Skin epidermis (tissue), 12 donors: Measurements from ENCODE around the gene SC5D.
A peak's percentile ranks its signal among the peaks of the same experiment; 100 is the strongest.

Source experiments
- H3K27ac ChIP-seq, 21 experiments: fragments of 200-600 bp; sonication (generic) in 11 of 21; one replicate each; pipeline ENCODE4 v1.5.0; 2020; ENCODE audit warnings: mild to moderate bottlenecking in 3 of 21, inconsistent platforms in 2 of 21, moderate library complexity in 2 of 21
- H3K4me3 ChIP-seq, 7 experiments: fragments of 200-600 bp; sonication (generic) in 2 of 7; one replicate each; pipeline ENCODE4 v1.5.0; 2020; ENCODE audit warnings: inconsistent platforms in 2 of 7, mild to moderate bottlenecking in 2 of 7, moderate library complexity in 1 of 7

SC5D gene

GRCh38 chr11:121291319-121291718 lies 1.3 kb upstream of the SC5D start:
- no peak overlapping the region for H3K4me3 ChIP-seq

GRCh38 chr11:121291896-121292494 lies 576 bp upstream of the SC5D start:
- Histone ChIP-seq H3K27ac (peak overlapping the region in 20 of 21 experiments; percentile 62 to 92 (median 85)), H3K4me3 (peak overlapping the region; percentile 58 to 90 (median 71))

More at GRCh38 chr11:121291319-121291718, 1.3 kb upstream of the SC5D start:
- H3K27ac ChIP-seq, result peak overlapping the region in 1 of 21 experiments; percentile 89

- Histone ChIP-seq H3K27ac (peak overlapping the region in 20 of 21 experiments; percentile 62 to 92 (median 85)), H3K4me3 (peak overlapping the region; percentile 58 to 90 (median 71))
Observed at GRCh38 chr11:121293288-121293594, 670 bp downstream of the SC5D start.

GRCh38 chr11:121295246-121296029 lies 2.9 kb downstream of the SC5D start:
- Histone ChIP-seq H3K4me3 (no peak overlapping the region), H3K27ac (no peak overlapping the region)

GRCh38 chr11:121297872-121298271 lies 5.3 kb downstream of the SC5D start:
- Histone ChIP-seq H3K27ac (no peak overlapping the region), H3K4me3 (no peak overlapping the region)

GRCh38 chr11:121298774-121299173 lies 6.2 kb downstream of the SC5D start:
- Histone ChIP-seq H3K27ac (no peak overlapping the region), H3K4me3 (no peak overlapping the region)

GRCh38 chr11:121299417-121299816 lies 6.8 kb downstream of the SC5D start:
- Histone ChIP-seq H3K4me3 (no peak overlapping the region), H3K27ac (no peak overlapping the region)

- Histone ChIP-seq H3K27ac (peak overlapping the region in 2 of 21 experiments; percentile 16 to 26), H3K4me3 (no peak overlapping the region)
Observed at GRCh38 chr11:121300313-121300971, 7.9 kb downstream of the SC5D start.

- H3K27ac ChIP-seq, result peak overlapping the region in 1 of 21 experiments; percentile 16
Observed at GRCh38 chr11:121300972-121301699, 8.6 kb downstream of the SC5D start.

GRCh38 chr11:121304759-121305158 lies 12.2 kb downstream of the SC5D start:
- Histone ChIP-seq H3K27ac (no peak overlapping the region), H3K4me3 (no peak overlapping the region)

More at GRCh38 chr11:121300972-121301699, 8.6 kb downstream of the SC5D start:
- no peak overlapping the region for H3K4me3 ChIP-seq

GRCh38 chr11:121308816-121309215 lies 16.2 kb downstream of the SC5D start:
- Histone ChIP-seq H3K4me3 (no peak overlapping the region), H3K27ac (no peak overlapping the region)

- Histone ChIP-seq H3K27ac (no peak overlapping the region), H3K4me3 (no peak overlapping the region)
Observed at GRCh38 chr11:121309688-121310087, 17.1 kb downstream of the SC5D start.

- Histone ChIP-seq H3K4me3 (no peak overlapping the region), H3K27ac (no peak overlapping the region)
Observed at GRCh38 chr11:121310908-121311307, 18.3 kb downstream of the SC5D start.

- Histone ChIP-seq H3K4me3 (no peak overlapping the region), H3K27ac (no peak overlapping the region)
Observed at GRCh38 chr11:121311373-121311772, 18.8 kb downstream of the SC5D start.

- no peak overlapping the region for H3K4me3 ChIP-seq
- H3K27ac ChIP-seq, result no peak overlapping the region
Observed at GRCh38 chr11:121312483-121312882, 19.9 kb downstream of the SC5D start.

- no peak overlapping the region for H3K4me3 ChIP-seq
Observed at GRCh38 chr11:121318848-121319834, 26.6 kb downstream of the SC5D start.

GRCh38 chr11:121321614-121322243 lies 29.2 kb downstream of the SC5D start:
- no peak overlapping the region for H3K4me3 ChIP-seq

More at GRCh38 chr11:121318848-121319834, 26.6 kb downstream of the SC5D start:
- H3K27ac ChIP-seq, result no peak overlapping the region

GRCh38 chr11:121323046-121323607 lies 30.6 kb downstream of the SC5D start:
- H3K4me3 ChIP-seq, result no peak overlapping the region
- no peak overlapping the region for H3K27ac ChIP-seq

More at GRCh38 chr11:121321614-121322243, 29.2 kb downstream of the SC5D start:
- no peak overlapping the region for H3K27ac ChIP-seq
